Activated naive CD8-positive, alpha-beta T cell treated with anti-CD3 and anti-CD28 coated beads, Interleukin-2, amount 10 ng/mL, durations not matched to agents 7 days and 5 days (primary cell): Measurements from ENCODE around the gene CHMP4B. TPM values are rescaled to one million over a fixed set of nuclear protein-coding genes. Genes with fewer than 3 reads are reported as not detected.

Experiments
- ATAC-seq: fragments of 150-1000 bp; cut with Tn5 transposase; one replicate; pipeline ENCODE4 v1.10.0; 2021; ENCODE audit warnings: low read depth, moderate library complexity
- POLR2A ChIA-PET: fragments of 350-600 bp; sonication (Branson Sonifier 250); formaldehyde crosslinking; loops from one replicate; lab custom pipeline; 2021; ENCODE audit warnings: antibody characterized with exemption; lab: Charles Lee
- DNase-seq: peaks from one replicate; pipeline ENCODE4 v3.0.0; 2021
- H3K27ac Mint-ChIP-seq: one replicate; pipeline ENCODE4 v1.8.0; 2022; ENCODE audit warnings: mild to moderate bottlenecking, mixed read lengths
- H3K27me3 Mint-ChIP-seq: one replicate; pipeline ENCODE4 v1.8.0; 2022; ENCODE audit warnings: mild to moderate bottlenecking, moderate library complexity, mixed read lengths
- H3K36me3 Mint-ChIP-seq: one replicate; pipeline ENCODE4 v1.8.0; 2021; ENCODE audit warnings: mild to moderate bottlenecking, mixed read lengths
- H3K4me1 Mint-ChIP-seq: one replicate; pipeline ENCODE4 v1.8.0; 2021; ENCODE audit warnings: mixed read lengths
- H3K4me3 Mint-ChIP-seq: one replicate; pipeline ENCODE4 v1.8.0; 2022; ENCODE audit warnings: mild to moderate bottlenecking, moderate library complexity, mixed read lengths
- H3K9me3 Mint-ChIP-seq: one replicate; pipeline ENCODE4 v1.8.0; 2021; ENCODE audit warnings: mixed read lengths
- total RNA-seq, 2 experiments: library from RNA; stranded (reverse); gene quantifications; one replicate each; pipeline ENCODE4 v1.2.3, GENCODE V29; 2021

Gene CHMP4B
- total RNA-seq, 2 experiments from 2014 or later, result 75.7 to 82.8 TPM

- H3K27ac Mint-ChIP-seq, result no peak overlapping the region
- peaks cover 65% of the 10 kb centered on the region for H3K4me1 Mint-ChIP-seq
- ATAC-seq, result no peak
- POLR2A ChIA-PET, result interaction anchor here (1.2 kb wide), 1 partner anchor 10 kb away, joined by 3 read pairs; no protein-coding TSS in a partner anchor
- H3K9me3 Mint-ChIP-seq, result no peaks in the 10 kb centered on the region
- peaks cover 12% of the 10 kb centered on the region for H3K36me3 Mint-ChIP-seq
- DNase-seq, result no peak
- no peak overlapping the region for H3K4me3 Mint-ChIP-seq
- no peaks in the 10 kb centered on the region for H3K27me3 Mint-ChIP-seq
These were observed 29.7 kb downstream of the CHMP4B start for GRCh38 chr20:33840759-33841435.

- Mint-ChIP-seq H3K27me3 (no peaks in the 10 kb centered on the region), H3K27ac (no peak overlapping the region)
- POLR2A ChIA-PET, result interaction anchor here (0.8 kb wide), 1 partner anchor 12 kb away, joined by 3 read pairs; no protein-coding TSS in a partner anchor
These were observed 30.3 kb downstream of the CHMP4B start for GRCh38 chr20:33841436-33841799.

GRCh38 chr20:33842346-33842745, 31.2 kb downstream of the CHMP4B start:
- Mint-ChIP-seq H3K36me3 (peaks cover 13% of the 10 kb centered on the region), H3K9me3 (no peaks in the 10 kb centered on the region), H3K27ac (no peak overlapping the region), H3K4me1 (peaks cover 68% of the 10 kb centered on the region), H3K4me3 (no peak overlapping the region), H3K27me3 (no peaks in the 10 kb centered on the region)
- POLR2A ChIA-PET, result no interaction called here
- DNase-seq, result no peak
- ATAC-seq, result no peak

More at GRCh38 chr20:33841436-33841799, 30.3 kb downstream of the CHMP4B start:
- Mint-ChIP-seq H3K4me3 (no peak overlapping the region), H3K36me3 (peaks cover 13% of the 10 kb centered on the region), H3K4me1 (peaks cover 67% of the 10 kb centered on the region), H3K9me3 (no peaks in the 10 kb centered on the region)
- DNase-seq (no peak), ATAC-seq (no peak)

GRCh38 chr20:33843050-33843449, 31.9 kb downstream of the CHMP4B start:
- no peak overlapping the region for H3K4me3 Mint-ChIP-seq
- H3K27ac Mint-ChIP-seq, result no peak overlapping the region
- POLR2A ChIA-PET, result no interaction called here
- no peaks in the 10 kb centered on the region for H3K27me3 Mint-ChIP-seq
- H3K9me3 Mint-ChIP-seq, result no peaks in the 10 kb centered on the region
- no peak for ATAC-seq
- no peak for DNase-seq
- peaks cover 65% of the 10 kb centered on the region for H3K4me1 Mint-ChIP-seq
- peaks cover 13% of the 10 kb centered on the region for H3K36me3 Mint-ChIP-seq

- peaks cover 63% of the 10 kb centered on the region for H3K4me1 Mint-ChIP-seq
- H3K27me3 Mint-ChIP-seq, result no peaks in the 10 kb centered on the region
- H3K4me3 Mint-ChIP-seq, result peak overlapping the region; percentile 28
- H3K36me3 Mint-ChIP-seq, result peaks cover 21% of the 10 kb centered on the region
- ATAC-seq (peak; percentile 84), DNase-seq (no peak)
- peak overlapping the region; percentile 37 for H3K27ac Mint-ChIP-seq
- no peaks in the 10 kb centered on the region for H3K9me3 Mint-ChIP-seq
- POLR2A ChIA-PET, result no interaction called here
These were observed 32.7 kb downstream of the CHMP4B start for GRCh38 chr20:33843854-33844253.

- H3K9me3 Mint-ChIP-seq, result no peaks in the 10 kb centered on the region
- DNase-seq, result no peak
- peaks cover 41% of the 10 kb centered on the region for H3K36me3 Mint-ChIP-seq
- H3K27me3 Mint-ChIP-seq, result no peaks in the 10 kb centered on the region
- peaks cover 74% of the 10 kb centered on the region for H3K4me1 Mint-ChIP-seq
- no peak overlapping the region for H3K27ac Mint-ChIP-seq
- no peak for ATAC-seq
- POLR2A ChIA-PET, result interaction anchor here (1.0 to 1.3 kb wide), 2 partner anchors 12 to 35 kb away, joined by 3 to 6 read pairs; partner anchors contain the start of gene CHMP4B
- no peak overlapping the region for H3K4me3 Mint-ChIP-seq
These were observed 35.3 kb downstream of the CHMP4B start for GRCh38 chr20:33846291-33846935.

- H3K4me1 Mint-ChIP-seq, result peaks cover 68% of the 10 kb centered on the region
- no peak overlapping the region for H3K4me3 Mint-ChIP-seq
- DNase-seq (no peak), ATAC-seq (no peak)
- H3K36me3 Mint-ChIP-seq, result peaks cover 47% of the 10 kb centered on the region
- H3K9me3 Mint-ChIP-seq, result no peaks in the 10 kb centered on the region
- POLR2A ChIA-PET, result interaction anchor here (1.0 to 1.3 kb wide), 2 partner anchors 12 to 36 kb away, joined by 3 to 6 read pairs; partner anchors contain the start of gene CHMP4B
- peak overlapping the region; percentile 0 for H3K27ac Mint-ChIP-seq
- no peaks in the 10 kb centered on the region for H3K27me3 Mint-ChIP-seq
These were observed 35.9 kb downstream of the CHMP4B start for GRCh38 chr20:33847006-33847405.

GRCh38 chr20:33848391-33848790, 37.2 kb downstream of the CHMP4B start:
- no peaks in the 10 kb centered on the region for H3K9me3 Mint-ChIP-seq
- no peak overlapping the region for H3K4me3 Mint-ChIP-seq
- H3K27ac Mint-ChIP-seq, result no peak overlapping the region
- H3K4me1 Mint-ChIP-seq, result peaks cover 71% of the 10 kb centered on the region
- ATAC-seq (no peak), DNase-seq (no peak)
- POLR2A ChIA-PET, result interaction anchor here (1.0 to 1.8 kb wide), 2 partner anchors 37 to 264 kb away, joined by 3 to 6 read pairs; partner anchors contain the start of genes CHMP4B and EIF2S2
- peaks cover 54% of the 10 kb centered on the region for H3K36me3 Mint-ChIP-seq
- H3K27me3 Mint-ChIP-seq, result no peaks in the 10 kb centered on the region

- Mint-ChIP-seq H3K27ac (no peak overlapping the region), H3K9me3 (no peaks in the 10 kb centered on the region), H3K4me1 (peaks cover 73% of the 10 kb centered on the region), H3K27me3 (no peaks in the 10 kb centered on the region), H3K36me3 (peaks cover 66% of the 10 kb centered on the region), H3K4me3 (no peak overlapping the region)
- ATAC-seq, result no peak
- POLR2A ChIA-PET, result interaction anchor here (0.9 to 1.8 kb wide), 4 partner anchors 8 to 262 kb away, joined by 3 to 7 read pairs (median 6); partner anchors contain the start of gene EIF2S2
- no peak for DNase-seq
These were observed 39.0 kb downstream of the CHMP4B start for GRCh38 chr20:33850159-33850558.

GRCh38 chr20:33851842-33852466, 40.8 kb downstream of the CHMP4B start:
- no peaks in the 10 kb centered on the region for H3K27me3 Mint-ChIP-seq
- ATAC-seq, result no peak
- no peak for DNase-seq
- peak overlapping the region; percentile 95 for H3K27ac Mint-ChIP-seq
- peaks cover 69% of the 10 kb centered on the region for H3K36me3 Mint-ChIP-seq
- no peaks in the 10 kb centered on the region for H3K9me3 Mint-ChIP-seq
- H3K4me3 Mint-ChIP-seq, result peak overlapping the region; percentile 64
- POLR2A ChIA-PET, result interaction anchor here (1.2 kb wide), 1 partner anchor 27 kb away, joined by 3 read pairs; no protein-coding TSS in a partner anchor
- H3K4me1 Mint-ChIP-seq, result peaks cover 62% of the 10 kb centered on the region

- Mint-ChIP-seq H3K36me3 (peaks cover 75% of the 10 kb centered on the region), H3K27me3 (no peaks in the 10 kb centered on the region), H3K9me3 (no peaks in the 10 kb centered on the region), H3K27ac (peak overlapping the region; percentile 95), H3K4me3 (peak overlapping the region; percentile 64), H3K4me1 (peaks cover 60% of the 10 kb centered on the region)
- ATAC-seq (peak; percentile 63), DNase-seq (peak; percentile 45)
- POLR2A ChIA-PET, result interaction anchor here (0.6 to 1.2 kb wide), 2 partner anchors 28 to 382 kb away, joined by 3 read pairs; no protein-coding TSS in a partner anchor
These were observed 41.7 kb downstream of the CHMP4B start for GRCh38 chr20:33852626-33853506.

GRCh38 chr20:33853507-33853813, 42.3 kb downstream of the CHMP4B start:
- ATAC-seq (peak; percentile 98), DNase-seq (peak; percentile 65)
- Mint-ChIP-seq H3K4me3 (peak overlapping the region; percentile 64), H3K27me3 (no peaks in the 10 kb centered on the region), H3K36me3 (peaks cover 75% of the 10 kb centered on the region), H3K4me1 (peaks cover 63% of the 10 kb centered on the region), H3K9me3 (no peaks in the 10 kb centered on the region), H3K27ac (peak overlapping the region; percentile 95)
- POLR2A ChIA-PET, result interaction anchor here (0.6 to 1.4 kb wide), 5 partner anchors 12 to 382 kb away, joined by 3 to 8 read pairs (median 3); partner anchors contain the start of genes CHMP4B and EIF2S2
